GM20431 (cell line): ENCODE data around the gene ADAP1.
"Not testable (repeated sequence)": the region's sequence is repeated elsewhere in the genome, so short reads cannot be mapped to it uniquely, and the experiment has no call there.

Experiments
- in situ Hi-C: fragments of 300-500 bp; cut with MseI, MboI; formaldehyde crosslinking; loops from one replicate; pipeline ENCODE4 v1.15.0; 2020; ENCODE audit warnings: low sequenced_read_pairs; ENCODE audit not compliant: unreplicated experiment

Gene ADAP1

GRCh38 chr7:926061-927030, 28.1 kb downstream of the ADAP1 start:
- in situ Hi-C loops = no loop called here

DNA sequence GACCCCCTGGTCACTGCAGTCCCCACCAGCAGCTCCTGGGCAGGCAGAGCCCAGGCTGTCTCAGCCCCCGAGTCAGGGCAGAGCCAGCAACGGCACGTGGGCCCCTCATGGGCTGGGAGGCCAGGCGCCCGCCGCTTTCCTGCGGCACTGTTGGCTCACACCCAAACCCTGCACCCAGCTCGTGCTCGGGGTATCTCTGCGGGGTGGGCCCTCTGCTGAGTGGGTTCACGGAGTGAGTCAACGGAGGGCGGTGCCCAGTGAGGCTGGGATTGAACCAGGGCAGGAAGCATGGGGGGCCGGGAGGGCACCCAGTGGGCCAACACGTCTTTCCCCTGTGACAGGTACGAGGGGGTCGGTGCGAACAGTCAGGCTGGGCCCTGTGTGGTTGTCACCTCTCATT, 28.9 kb downstream of the ADAP1 start:
- in situ Hi-C loops = no loop called here

- in situ Hi-C loops = no loop called here
Measured at GRCh38 chr7:924541-925231, 29.8 kb downstream of the ADAP1 start.

DNA sequence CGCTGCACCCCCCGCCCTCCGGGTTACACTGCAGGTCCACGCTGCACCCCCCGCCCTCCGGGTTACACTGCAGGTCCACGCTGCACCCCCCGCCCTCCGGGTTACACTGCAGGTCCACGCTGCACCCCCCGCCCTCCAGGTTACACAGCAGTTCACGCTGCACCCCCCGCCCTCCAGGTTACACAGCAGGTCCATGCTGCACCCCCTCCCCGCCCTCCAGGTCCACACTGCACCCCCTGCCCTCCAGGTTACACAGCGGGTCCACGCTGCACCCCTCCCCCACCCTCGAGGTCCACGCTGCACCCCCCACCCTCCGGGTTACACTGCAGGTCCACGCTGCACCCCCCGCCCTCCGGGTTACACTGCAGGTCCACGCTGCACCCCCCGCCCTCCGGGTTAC, 30.4 kb downstream of the ADAP1 start:
- in situ Hi-C loops = not testable (repeated sequence)

DNA sequence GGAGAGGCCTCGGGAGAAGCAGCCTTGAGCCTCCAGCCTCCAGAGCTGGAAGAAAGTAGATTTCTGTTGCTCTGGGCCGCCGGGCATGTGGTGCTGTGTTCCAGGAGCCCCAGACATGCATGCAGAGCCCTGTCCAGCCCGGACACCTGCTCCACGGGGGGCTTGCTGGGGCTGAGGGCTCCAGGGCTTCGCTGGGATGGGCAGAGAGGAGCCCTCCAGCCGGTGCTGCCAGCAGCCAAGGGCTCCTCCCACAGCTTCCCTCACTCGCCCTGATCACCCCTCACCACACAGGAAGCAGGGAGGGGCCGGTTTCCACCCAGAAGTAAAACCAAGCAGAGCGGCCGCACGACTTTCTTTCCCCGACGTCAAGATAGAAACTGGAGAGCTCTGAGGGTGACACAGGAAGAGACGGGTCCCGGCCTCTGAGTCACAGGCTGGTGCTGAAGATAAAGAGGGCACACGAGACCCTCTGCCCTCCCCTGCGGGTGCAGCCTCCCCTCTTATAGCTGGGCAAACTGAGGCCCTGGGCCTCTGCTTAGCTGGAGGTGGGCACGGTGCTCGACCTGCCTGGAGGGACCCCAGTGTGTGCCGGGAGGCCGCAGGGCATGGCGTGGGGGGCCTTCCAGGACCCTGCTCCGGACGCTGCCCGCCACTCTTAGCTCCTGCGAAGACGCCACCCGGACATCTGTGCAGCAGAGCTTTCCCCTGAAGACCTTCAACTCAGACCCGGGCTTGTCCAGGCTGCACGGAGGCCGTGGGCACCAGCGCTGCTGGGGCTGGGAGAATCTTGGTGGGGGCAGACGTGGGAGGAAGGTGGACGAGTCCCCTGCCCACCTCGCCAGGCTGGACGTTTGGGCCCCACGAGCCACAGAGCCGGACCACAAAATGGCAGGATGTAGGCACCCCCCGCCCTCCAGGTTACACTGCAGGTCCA, 31.1 kb downstream of the ADAP1 start:
- in situ Hi-C loops = no loop called here

GRCh38 chr7:922334-923107, 32.0 kb downstream of the ADAP1 start:
- in situ Hi-C loops = no loop called here

DNA sequence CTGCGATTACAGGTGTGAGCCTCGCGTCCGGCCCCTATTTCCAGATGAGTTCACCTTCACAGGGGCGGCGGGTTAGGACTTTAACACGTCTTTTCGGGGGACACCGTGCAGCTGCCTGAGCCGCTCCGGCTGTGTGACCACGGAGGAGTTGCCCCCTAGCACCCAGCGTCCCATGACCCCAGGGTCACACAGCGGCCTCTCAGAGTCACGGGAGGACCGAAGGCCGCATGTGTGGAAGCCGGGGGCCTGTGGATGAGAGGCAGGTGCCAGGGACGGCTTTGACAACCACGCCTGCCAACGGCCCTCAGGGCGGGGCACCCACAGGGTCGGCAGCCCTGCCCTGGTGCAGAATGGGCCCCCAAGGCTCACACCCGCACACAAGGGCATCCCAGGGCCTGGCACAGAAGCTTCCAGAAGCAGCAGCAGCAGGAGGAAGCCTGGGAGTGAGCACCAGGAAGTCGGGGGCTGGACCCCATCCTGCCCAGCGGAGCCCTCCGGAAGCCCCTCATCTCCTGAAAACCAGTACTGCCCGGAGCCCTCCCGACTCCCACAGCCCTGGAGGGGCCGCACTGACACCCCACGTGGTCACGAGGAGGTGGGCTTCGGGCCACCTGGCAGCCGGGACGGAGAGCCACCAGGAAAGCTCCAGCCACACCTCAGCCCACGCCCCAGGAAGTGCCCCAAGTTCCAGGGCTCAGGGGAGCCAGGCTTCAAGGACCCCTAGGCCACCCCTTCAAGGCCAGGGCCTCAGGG, 32.7 kb downstream of the ADAP1 start:
- in situ Hi-C loops = no loop called here

GRCh38 chr7:921071-921461, 33.4 kb downstream of the ADAP1 start:
- in situ Hi-C loops = no loop called here

DNA sequence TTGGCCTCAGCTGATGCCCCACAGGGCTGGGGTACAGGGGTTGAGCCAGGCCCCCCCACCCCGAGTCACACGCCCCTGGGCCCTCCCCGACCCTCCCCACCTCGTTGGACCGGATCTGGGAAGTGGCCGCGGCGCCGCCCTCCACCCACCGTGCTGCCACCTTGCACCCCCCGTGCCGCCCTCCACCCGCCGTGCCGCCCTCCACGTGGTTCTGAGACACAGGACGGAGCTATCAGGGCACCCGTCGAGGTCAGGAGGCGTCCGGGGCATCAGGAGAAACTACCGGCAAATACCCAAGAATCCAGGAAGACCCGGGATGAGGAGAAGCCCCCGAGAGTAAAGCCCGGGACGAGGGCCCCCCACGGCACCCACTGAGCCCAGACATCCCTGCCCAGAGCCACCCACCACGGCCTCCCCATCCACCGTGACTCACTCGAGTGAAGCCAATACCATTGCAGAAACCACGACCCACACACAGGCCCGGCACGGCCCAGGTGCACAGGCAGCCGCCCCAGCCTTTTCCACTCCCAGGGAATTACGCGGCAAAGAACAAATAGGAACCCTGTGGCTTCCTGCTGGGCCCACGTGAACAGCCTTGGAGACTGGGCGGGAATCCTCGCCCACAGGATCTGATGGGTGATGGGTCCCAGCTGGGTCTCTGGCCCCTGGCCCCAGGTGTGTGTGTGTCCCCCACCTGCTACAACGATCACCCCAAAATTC, 34.0 kb downstream of the ADAP1 start:
- in situ Hi-C loops = no loop called here

DNA sequence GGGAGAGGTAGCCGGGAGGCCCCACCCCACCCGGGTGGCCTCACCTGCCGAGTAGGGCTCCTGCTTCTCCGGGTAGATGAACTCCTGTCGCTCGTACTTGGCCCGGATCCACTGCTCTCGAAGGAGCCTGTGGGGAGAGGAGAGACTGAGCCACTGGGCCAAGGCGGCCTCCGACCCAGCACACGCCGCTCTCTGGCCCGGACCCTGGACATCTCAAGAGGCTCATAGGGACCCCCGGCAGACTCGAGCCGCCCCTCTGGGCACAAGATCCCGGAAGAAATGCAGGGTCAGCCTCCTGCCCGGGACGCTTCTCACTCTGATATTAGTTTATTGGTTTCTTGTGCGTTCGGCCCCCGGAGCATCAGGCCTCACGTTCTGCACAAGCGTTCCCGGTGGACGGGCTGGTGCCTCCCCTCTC, 34.5 kb downstream of the ADAP1 start:
- in situ Hi-C loops = no loop called here

GRCh38 chr7:919114-919442, 35.4 kb downstream of the ADAP1 start:
- in situ Hi-C loops = no loop called here

DNA sequence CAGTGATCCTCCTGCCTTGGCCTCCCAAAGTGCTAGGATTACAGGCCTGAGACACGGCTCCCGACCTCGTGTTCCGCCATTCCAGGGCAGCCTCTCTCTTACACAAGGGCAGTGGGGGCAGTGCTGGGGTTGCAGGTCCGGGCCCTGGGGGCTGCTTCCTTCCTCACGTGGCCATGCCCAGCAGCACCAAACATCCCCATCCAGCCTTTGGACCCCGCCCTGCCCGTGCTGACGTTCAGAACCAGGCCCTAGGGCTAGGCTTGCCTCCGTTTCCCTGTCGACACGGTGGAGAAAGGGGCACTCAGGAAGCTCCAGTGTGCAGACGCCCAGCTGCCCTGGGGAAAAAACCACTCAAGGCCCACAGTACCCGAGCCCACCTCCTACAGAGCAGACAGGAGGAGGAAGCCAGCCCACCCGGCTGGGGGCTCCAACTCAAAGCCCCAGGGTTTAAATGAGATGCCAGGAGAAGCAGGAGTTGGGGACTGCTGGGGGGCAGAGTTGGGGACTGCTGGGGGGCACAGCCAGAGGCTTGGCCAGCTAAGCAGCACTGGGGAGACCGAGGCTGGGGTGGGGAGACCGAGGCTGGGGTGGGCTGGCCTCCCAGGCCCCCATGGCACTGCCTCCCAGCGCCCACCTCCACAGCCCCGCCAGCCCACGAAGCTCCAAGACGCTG, 35.9 kb downstream of the ADAP1 start:
- in situ Hi-C loops = no loop called here

GRCh38 chr7:918118-918425, 36.4 kb downstream of the ADAP1 start:
- in situ Hi-C loops = no loop called here

GRCh38 chr7:917255-918117, 37.0 kb downstream of the ADAP1 start:
- in situ Hi-C loops = no loop called here

DNA sequence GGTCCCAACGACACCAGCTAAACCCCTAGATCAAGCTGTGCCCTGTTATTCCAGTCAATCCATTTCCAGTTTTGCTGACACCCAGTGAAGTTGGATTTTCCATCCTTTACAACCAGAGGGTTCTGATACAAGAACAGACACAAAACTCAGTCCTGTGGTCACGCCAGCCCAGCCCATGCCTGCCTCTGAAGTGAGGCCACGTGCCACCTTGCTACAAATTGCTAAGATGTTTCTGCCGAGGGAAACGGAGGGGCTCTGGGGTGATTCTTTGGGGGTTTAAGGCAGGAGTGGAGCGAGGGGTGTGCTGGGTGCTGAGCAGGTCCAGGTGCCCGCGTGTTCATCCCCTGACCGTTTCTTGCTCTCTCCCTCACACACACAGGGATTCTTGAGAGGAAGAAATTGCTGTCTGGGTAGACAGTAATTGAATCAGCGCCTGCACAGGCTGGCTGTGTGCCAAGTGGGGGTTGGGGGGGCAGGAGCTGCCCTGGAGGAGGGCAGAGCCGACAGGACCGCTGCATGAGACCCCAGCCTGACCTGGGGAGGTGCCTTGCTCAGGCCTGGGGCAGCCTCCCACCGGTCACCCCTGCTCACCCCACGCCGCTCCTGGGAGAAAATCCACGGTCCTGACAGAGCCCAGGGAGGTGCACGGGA, 38.1 kb downstream of the ADAP1 start:
- in situ Hi-C loops = no loop called here

DNA sequence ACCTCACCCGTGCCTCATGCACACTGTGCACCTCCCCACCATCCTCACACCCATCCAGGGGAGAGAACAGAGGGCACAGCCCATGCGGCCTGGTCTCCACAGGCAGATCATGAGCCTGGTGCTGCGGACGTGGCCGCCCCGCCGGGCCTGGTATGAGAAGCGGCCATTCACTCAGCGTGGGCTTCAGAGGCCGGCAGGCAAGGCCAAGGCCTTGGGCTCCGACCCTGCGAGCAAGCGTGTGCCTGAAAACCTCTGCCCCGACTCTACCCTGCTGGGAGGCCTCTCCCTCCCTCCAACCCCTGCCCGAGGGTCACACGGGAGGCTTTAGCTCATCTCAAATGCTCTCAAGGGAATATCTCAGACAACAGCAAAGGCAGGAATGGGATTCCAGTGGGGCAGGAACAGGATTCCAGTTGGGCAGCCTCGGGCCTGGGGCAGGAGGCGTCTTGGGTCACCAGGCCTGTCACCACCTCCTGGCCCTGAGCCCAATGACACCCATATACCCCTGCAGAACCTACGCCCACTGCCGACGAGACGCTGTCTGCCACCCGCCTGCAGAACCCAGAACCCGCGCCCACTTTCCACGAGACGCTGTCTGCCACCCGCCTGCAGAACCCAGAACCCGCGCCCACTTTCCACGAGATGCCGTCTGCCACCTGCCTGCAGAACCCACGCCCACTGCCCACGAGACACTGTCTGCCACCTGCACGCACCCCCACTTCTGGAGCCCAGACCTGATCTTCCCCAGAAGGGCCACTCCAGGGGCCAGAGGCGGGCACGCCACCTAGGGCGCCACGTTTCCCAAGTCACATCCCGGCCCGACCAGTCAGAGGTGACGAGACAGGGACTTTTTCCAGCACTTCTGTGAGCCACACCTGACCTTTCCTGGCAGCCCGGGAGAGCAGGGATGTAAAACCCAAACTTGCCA, 38.9 kb downstream of the ADAP1 start:
- in situ Hi-C loops = no loop called here
